Colonic mucosa (tissue), 4 donors: ENCODE results near the gene TRIM31. TPM values are rescaled to one million over a fixed set of nuclear protein-coding genes. Genes with fewer than 3 reads are reported as not detected.
"Not testable (repeated sequence)": the region's sequence is repeated elsewhere in the genome, so short reads cannot be mapped to it uniquely, and the experiment has no call there.

Source experiments
- DNase-seq: peaks from one replicate; pipeline ENCODE4 v3.0.0-alpha.2; 2020
- H3K27ac ChIP-seq: fragments of 200-600 bp; one replicate; pipeline ENCODE4 v1.8.0; 2021
- H3K27me3 ChIP-seq: fragments of 200-600 bp; one replicate; pipeline ENCODE4 v1.8.0; 2021
- H3K36me3 ChIP-seq: fragments of 200-600 bp; one replicate; pipeline ENCODE4 v1.8.0; 2021
- H3K4me1 ChIP-seq: fragments of 200-600 bp; one replicate; pipeline ENCODE4 v1.8.0; 2021; ENCODE audit warnings: mild to moderate bottlenecking
- H3K4me3 ChIP-seq: fragments of 200-600 bp; one replicate; pipeline ENCODE4 v1.8.0; 2021
- H3K9ac ChIP-seq, 2 donors: one replicate each; pipeline ENCODE4 v1.7.0; 2013; ENCODE audit warnings: control low read depth in 2 of 2, low read depth in 2 of 2, low read length in 2 of 2
- H3K9me3 ChIP-seq: fragments of 200-600 bp; one replicate; pipeline ENCODE4 v1.8.0; 2021
- CTCF ChIP-seq: fragments of 200-600 bp; IDR thresholded peaks from one replicate; pipeline ENCODE4 v1.8.0; 2022; ENCODE audit warnings: antibody characterized with exemption, mild to moderate bottlenecking
- intact Hi-C: fragments of 100-400 bp; cut with DNase I; formaldehyde crosslinking; loops from one replicate; pipeline ENCODE4 v1.14.1; 2022
- total RNA-seq, 2 donors: library from RNA; stranded (reverse); fragmentation: NEBNext Ultra II Directional in 1 of 2; extraction: Animal tissue kit (Norgen Biotek cat#: 25700) in 1 of 2; gene quantifications; one replicate each; pipeline ENCODE4 v1.2.1, GENCODE V29; 2021
- donor health status: healthy.
- donor health status: DM: no; HTN: no; CAD: no.
- donor health status: DM: no; HTN: no; CAD: no.

Gene TRIM31
- total RNA-seq, 2 donors from 2014 or later: 44.4 to 51.2 TPM

DNA sequence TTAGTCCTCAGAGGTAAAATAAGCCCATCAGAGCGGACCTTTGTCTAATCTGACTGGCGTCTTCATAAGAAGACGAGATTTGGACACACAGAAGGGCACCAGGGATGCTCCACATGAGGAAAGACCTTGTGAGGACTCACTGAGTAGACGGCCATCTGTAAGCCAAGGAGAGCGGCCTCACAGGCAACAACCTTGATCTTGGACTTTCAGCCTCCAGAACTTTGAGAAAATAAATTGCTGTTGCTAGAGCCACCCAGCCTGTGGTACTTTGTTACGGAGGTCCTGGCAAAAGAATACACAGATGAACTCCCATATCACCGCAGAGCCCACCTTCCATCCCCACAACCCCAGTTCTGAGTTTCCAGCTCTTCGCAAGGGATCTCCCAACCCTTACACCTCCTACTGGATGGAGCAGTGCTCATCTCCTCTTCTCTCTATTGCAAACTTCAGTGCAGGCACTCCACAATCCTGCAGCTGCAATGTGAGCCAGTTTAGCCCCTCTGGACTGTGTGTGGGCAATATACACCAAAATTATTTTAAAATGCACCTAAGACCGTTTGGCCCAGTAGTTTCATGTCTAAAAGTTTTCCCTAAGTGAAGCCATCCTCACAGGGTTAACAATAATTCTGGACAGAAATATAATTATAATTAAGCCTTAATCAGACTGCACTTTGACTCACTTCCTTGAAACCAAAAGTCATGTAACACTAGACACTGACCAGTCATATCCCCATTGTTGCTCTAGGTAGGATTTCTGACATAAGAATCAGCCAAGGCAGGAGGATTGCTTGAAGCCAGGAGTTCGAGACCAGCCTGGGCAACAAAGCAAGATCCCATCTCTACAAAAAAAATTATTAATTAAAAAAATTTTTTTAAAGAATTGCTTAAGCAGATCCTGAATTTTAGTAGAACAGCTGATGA, 8.8 kb upstream of the TRIM31 start:
- Histone ChIP-seq H3K4me3 (no peak overlapping the region), H3K9me3 (no peaks in the 10 kb centered on the region), H3K9ac (peak overlapping the region in 1 of 2 donors; percentile 6), H3K27me3 (no peaks in the 10 kb centered on the region), H3K36me3 (no peaks in the 10 kb centered on the region), H3K4me1 (no peaks in the 10 kb centered on the region), H3K27ac (peak overlapping the region; percentile 77)
- intact Hi-C loops: no loop called here
- TF ChIP-seq CTCF: no peak
- peak; percentile 20 for DNase-seq

DNA sequence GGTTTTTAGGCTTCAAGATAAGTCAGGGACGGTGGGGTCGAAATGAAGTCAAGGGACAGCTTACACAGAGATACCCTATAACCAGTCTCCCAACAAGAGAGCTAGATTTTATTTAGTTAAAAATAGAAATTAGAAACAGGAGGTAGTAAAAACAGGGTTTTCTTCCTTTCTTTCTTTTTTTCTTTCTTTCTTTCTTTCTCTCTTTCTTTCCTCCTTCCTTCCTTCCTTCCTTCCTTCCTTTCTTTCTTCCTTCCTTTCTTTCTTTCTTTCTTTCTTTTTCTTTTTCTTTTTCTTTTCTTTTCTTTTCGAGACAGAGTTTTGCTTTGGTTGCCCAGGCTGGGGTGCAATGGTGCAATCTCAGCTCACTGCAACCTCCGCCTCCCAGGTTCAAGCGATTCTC, 5.8 kb upstream of the TRIM31 start:
- H3K9me3 ChIP-seq, H3K36me3 ChIP-seq, H3K27me3 ChIP-seq, H3K4me1 ChIP-seq, DNase-seq, H3K9ac ChIP-seq, intact Hi-C loops, H3K4me3 ChIP-seq: not testable (repeated sequence)
- peak overlapping the region; percentile 81 for H3K27ac ChIP-seq

DNA sequence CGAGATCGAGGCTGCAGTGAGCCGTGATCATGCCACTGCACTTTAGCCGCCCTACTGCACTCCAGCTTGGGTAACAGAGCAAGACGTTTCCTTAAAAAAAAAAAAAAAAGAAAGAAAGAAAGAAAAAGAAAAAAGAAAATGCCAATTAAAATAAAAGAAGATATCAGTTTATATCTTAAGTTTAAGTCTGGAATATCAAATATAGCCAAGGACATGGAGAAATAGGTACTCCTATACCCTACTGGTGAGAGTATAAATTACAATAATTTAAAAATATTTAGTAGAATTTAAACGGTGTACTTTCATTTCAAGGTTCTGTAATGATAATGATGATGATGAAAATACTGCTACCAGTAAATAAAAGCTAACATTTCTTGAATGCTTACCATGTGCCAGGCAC, 3.8 kb upstream of the TRIM31 start:
- Histone ChIP-seq H3K36me3 (no peaks in the 10 kb centered on the region), H3K9me3 (no peaks in the 10 kb centered on the region), H3K4me3 (no peak overlapping the region), H3K27me3 (no peaks in the 10 kb centered on the region), H3K27ac (no peak overlapping the region), H3K9ac (no peak overlapping the region), H3K4me1 (peaks cover 5% of the 10 kb centered on the region)
- no peak for TF ChIP-seq CTCF
- DNase-seq: no peak
- intact Hi-C loops: no loop called here

GRCh38 chr6:30113841-30114240, 951 bp upstream of the TRIM31 start:
- peak; percentile 9 for DNase-seq
- no peak for TF ChIP-seq CTCF
- intact Hi-C loops: no loop called here
- no peaks in the 10 kb centered on the region for H3K36me3 ChIP-seq
- H3K27ac ChIP-seq: peak overlapping the region; percentile 83
- no peak overlapping the region for H3K4me3 ChIP-seq
- H3K4me1 ChIP-seq: peaks cover 5% of the 10 kb centered on the region
- no peak overlapping the region for H3K9ac ChIP-seq
- no peaks in the 10 kb centered on the region for H3K9me3 ChIP-seq
- H3K27me3 ChIP-seq: no peaks in the 10 kb centered on the region

GRCh38 chr6:30112402-30112994, 392 bp downstream of the TRIM31 start:
- intact Hi-C loops: no loop called here
- TF ChIP-seq CTCF: no peak
- Histone ChIP-seq H3K9me3 (no peaks in the 10 kb centered on the region), H3K36me3 (no peaks in the 10 kb centered on the region), H3K4me1 (peaks cover 5% of the 10 kb centered on the region), H3K9ac (peak overlapping the region; percentile 43 to 65), H3K27ac (peak overlapping the region; percentile 83), H3K4me3 (peak overlapping the region; percentile 39), H3K27me3 (no peaks in the 10 kb centered on the region)
- DNase-seq: no peak
